ENCODE results near the gene TUBG1. TPM values are rescaled to one million over a fixed set of nuclear protein-coding genes. Genes with fewer than 3 reads are reported as not detected.

Gene TUBG1
- total RNA-seq, 4 donors from 2014 or later = 54.7 to 125 (median 91.7) TPM

DNA sequence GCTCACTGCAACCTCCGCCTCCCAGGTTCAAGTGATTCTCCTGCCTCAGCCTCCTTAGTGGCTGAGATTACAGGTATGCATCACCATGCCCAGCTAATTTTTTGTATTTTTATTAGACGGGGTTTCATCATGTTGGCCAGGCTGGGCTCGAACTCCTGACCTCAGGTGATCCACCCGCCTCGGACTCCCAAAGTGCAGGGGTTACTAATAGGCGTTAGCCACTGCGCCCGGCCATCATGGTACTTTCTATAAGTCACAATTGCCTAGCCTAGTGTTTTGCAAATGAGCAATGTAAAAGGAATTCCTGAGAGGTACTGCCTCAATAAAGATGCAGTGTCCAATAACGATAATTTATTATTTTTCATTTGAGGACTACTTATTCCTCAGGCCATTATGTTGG lies 18.1 kb upstream of the TUBG1 start:
- Histone ChIP-seq H3K27me3 (no peaks in the 10 kb centered on the region), H3K27ac (no peak overlapping the region), H3K4me1 (peaks cover 14 to 17% of the 10 kb centered on the region in 2 donors), H3K9me3 (no peaks in the 10 kb centered on the region), H3K4me3 (no peak overlapping the region), H3K36me3 (peaks cover 0 to 55% of the 10 kb centered on the region in 2 donors)
- no peak for DNase-seq
- in situ Hi-C loops (cut with MboI; ENCODE audit: low sequenced_read_pairs in 4 of 4) (loop anchor here in 2 of 4 donors (25.0 kb wide), 2 partner anchors 96 to 171 kb away; partner anchors contain the start of genes CCR10 (in 2 of the 2), CNTNAP1 (in 2 of the 2), PLEKHH3 (in 2 of the 2) and RAMP2 (in 1 of the 2)), intact Hi-C loops (cut with DNase I; ENCODE audit: low total_unique reads) (no loop called here)
- no peak for ATAC-seq
- TF ChIP-seq, protein P1, sequence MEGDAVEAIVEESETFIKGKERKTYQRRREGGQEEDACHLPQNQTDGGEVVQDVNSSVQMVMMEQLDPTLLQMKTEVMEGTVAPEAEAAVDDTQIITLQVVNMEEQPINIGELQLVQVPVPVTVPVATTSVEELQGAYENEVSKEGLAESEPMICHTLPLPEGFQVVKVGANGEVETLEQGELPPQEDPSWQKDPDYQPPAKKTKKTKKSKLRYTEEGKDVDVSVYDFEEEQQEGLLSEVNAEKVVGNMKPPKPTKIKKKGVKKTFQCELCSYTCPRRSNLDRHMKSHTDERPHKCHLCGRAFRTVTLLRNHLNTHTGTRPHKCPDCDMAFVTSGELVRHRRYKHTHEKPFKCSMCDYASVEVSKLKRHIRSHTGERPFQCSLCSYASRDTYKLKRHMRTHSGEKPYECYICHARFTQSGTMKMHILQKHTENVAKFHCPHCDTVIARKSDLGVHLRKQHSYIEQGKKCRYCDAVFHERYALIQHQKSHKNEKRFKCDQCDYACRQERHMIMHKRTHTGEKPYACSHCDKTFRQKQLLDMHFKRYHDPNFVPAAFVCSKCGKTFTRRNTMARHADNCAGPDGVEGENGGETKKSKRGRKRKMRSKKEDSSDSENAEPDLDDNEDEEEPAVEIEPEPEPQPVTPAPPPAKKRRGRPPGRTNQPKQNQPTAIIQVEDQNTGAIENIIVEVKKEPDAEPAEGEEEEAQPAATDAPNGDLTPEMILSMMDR (IDR thresholded peaks at IDR 0.05 in 4 of 5, conservative IDR thresholded peaks at IDR 0.05 in 1 of 5) = no peak
- no peak for TF ChIP-seq POLR2A (IDR thresholded peaks at IDR 0.05)

DNA sequence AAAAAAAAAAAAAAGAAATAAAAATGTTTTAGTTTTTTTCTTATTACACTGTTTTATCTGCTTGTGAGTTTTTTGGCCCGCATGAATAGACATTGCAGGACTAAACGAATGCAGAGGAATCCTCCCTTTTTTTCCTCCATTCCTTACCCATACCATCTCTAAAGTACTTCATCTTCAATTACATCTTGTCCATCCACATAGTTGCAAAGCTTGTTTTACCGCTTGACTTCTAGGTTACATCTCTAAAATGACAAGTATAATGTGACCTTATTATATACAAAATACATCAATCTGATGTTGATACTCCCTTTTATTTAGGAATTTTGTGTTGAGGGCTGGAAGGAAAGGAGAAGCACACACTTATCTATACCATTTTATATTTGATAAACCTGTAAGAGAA lies 13.1 kb upstream of the TUBG1 start:
- in situ Hi-C loops (cut with MboI; ENCODE audit: low sequenced_read_pairs in 4 of 4) (loop anchor here in 2 of 4 donors (25.0 kb wide), 2 partner anchors 91 to 166 kb away; partner anchors contain the start of genes CCR10 (in 2 of the 2), CNTNAP1 (in 2 of the 2), PLEKHH3 (in 2 of the 2) and RAMP2 (in 1 of the 2)), intact Hi-C loops (cut with DNase I; ENCODE audit: low total_unique reads) (no loop called here)
- no peak overlapping the region for H3K27ac ChIP-seq
- DNase-seq (no peak), ATAC-seq (no peak)
- H3K4me3 ChIP-seq = no peak overlapping the region
- no peaks in the 10 kb centered on the region for H3K9me3 ChIP-seq
- peaks cover 15 to 20% of the 10 kb centered on the region in 2 donors for H3K4me1 ChIP-seq
- no peak for TF ChIP-seq POLR2A (IDR thresholded peaks at IDR 0.05)
- TF ChIP-seq, protein P1 (IDR thresholded peaks at IDR 0.05 in 4 of 5, conservative IDR thresholded peaks at IDR 0.05 in 1 of 5) = no peak
- H3K27me3 ChIP-seq = no peaks in the 10 kb centered on the region
- H3K36me3 ChIP-seq = peaks cover 0 to 9% of the 10 kb centered on the region in 2 donors

DNA sequence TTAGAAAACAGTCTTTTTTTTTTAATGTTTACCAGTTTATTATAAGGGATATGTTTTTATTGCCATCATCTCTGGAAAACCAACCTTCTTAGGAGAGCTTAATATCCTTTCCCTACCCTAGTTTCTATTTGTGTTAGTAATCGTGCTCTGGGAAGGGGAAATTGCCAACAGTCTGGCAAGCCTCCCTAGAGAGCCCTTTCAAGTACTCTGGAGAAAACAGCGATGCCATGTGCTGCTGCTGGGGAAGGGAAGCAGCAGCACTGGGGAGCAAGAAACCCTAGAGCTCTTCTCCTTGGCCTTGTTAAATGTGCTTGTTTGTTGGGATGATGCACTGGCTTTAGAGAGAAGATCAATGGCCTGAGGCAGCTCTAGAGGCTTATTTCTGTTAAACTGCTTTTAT lies 10.6 kb upstream of the TUBG1 start:
- Histone ChIP-seq H3K36me3 (no peaks in the 10 kb centered on the region), H3K27ac (peak overlapping the region; percentile 32 to 57 (median 42)), H3K4me3 (no peak overlapping the region), H3K4me1 (peaks cover 15 to 20% of the 10 kb centered on the region in 2 donors), H3K9me3 (no peaks in the 10 kb centered on the region), H3K27me3 (no peaks in the 10 kb centered on the region)
- TF ChIP-seq, protein P1 (IDR thresholded peaks at IDR 0.05 in 4 of 5, conservative IDR thresholded peaks at IDR 0.05 in 1 of 5) = no peak
- DNase-seq = peak; percentile 23 to 45
- intact Hi-C loops (cut with DNase I; ENCODE audit: low total_unique reads) (no loop called here), in situ Hi-C loops (cut with MboI; ENCODE audit: low sequenced_read_pairs in 4 of 4) (loop anchor here in 2 of 4 donors (25.0 kb wide), 2 partner anchors 88 to 163 kb away; partner anchors contain the start of genes CCR10 (in 2 of the 2), CNTNAP1 (in 2 of the 2), PLEKHH3 (in 2 of the 2) and RAMP2 (in 1 of the 2))
- peak; percentile 75 to 82 for ATAC-seq

DNA sequence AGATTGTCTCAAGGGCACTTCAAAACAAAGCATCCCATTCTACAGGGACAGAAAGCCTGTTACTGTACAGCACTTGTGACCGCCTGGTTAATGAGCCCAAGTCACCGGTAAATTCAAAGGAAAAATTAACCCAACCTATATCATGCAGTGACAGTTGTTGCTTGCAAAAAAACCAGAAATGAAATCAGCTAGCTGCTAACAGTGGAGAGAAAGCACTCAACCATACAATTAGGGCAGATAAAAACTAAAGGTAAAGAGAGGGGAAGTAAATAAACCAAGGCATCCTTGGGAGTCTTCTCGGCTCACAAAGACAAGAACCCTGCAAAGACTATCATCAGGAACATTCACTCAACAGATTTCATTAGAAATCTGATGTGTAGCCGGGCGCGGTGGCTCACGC lies 6.2 kb upstream of the TUBG1 start:
- TF ChIP-seq POLR2A (IDR thresholded peaks at IDR 0.05) = no peak
- TF ChIP-seq, protein P1 (IDR thresholded peaks at IDR 0.05 in 4 of 5, conservative IDR thresholded peaks at IDR 0.05 in 1 of 5) = no peak
- DNase-seq (no peak), ATAC-seq (no peak)
- H3K4me3 ChIP-seq = no peak overlapping the region
- H3K9me3 ChIP-seq = no peaks in the 10 kb centered on the region
- no peaks in the 10 kb centered on the region for H3K36me3 ChIP-seq
- H3K27me3 ChIP-seq = no peaks in the 10 kb centered on the region
- in situ Hi-C loops (cut with MboI; ENCODE audit: low sequenced_read_pairs in 4 of 4) = no loop called here
- peaks cover 50 to 52% of the 10 kb centered on the region in 2 donors for H3K4me1 ChIP-seq
- intact Hi-C loops (cut with DNase I; ENCODE audit: low total_unique reads) = no loop called here
- no peak overlapping the region for H3K27ac ChIP-seq
